WTC11 (cell line): ENCODE results near the gene KCNJ15. TPM values are rescaled to one million over a fixed set of nuclear protein-coding genes. Genes with fewer than 3 reads are reported as not detected.

Experiments used
- ATAC-seq: fragments of 200-7000 bp; cut with Tn5 transposase; 2 replicates; pipeline ENCODE4 v1.10.0; 2021; ENCODE audit warnings: mild to moderate bottlenecking, moderate library complexity
- CTCF ChIA-PET: fragments of 300-600 bp; sonication (Branson Sonifier 250); formaldehyde crosslinking; loops from one replicate; lab custom pipeline; 2021; ENCODE audit warnings: antibody characterized with exemption; lab: Charles Lee
- POLR2A ChIA-PET: fragments of 350-600 bp; sonication (Branson Sonifier 250); formaldehyde crosslinking; loops from one replicate; lab custom pipeline; 2021; ENCODE audit warnings: antibody characterized with exemption; lab: Charles Lee
- DNase-seq: peaks from one replicate; pipeline ENCODE4 v3.0.0; 2021; ENCODE audit warnings: low spot score
- H3K27ac Mint-ChIP-seq: 2 replicates; pipeline ENCODE4 v1.8.0; 2021; ENCODE audit warnings: mixed read lengths
- H3K27me3 Mint-ChIP-seq: 2 replicates; pipeline ENCODE4 v1.8.0; 2021; ENCODE audit warnings: low read depth, mild to moderate bottlenecking, moderate library complexity, mixed read lengths
- H3K36me3 Mint-ChIP-seq: 2 replicates; pipeline ENCODE4 v1.8.0; 2021; ENCODE audit warnings: mixed read lengths
- H3K4me1 Mint-ChIP-seq: 2 replicates; pipeline ENCODE4 v1.8.0; 2022; ENCODE audit warnings: mixed read lengths
- H3K4me3 Mint-ChIP-seq: 2 replicates; pipeline ENCODE4 v1.8.0; 2021; ENCODE audit warnings: mild to moderate bottlenecking, moderate library complexity, mixed read lengths
- H3K9me3 Mint-ChIP-seq: 2 replicates; pipeline ENCODE4 v1.8.0; 2021; ENCODE audit warnings: mixed read lengths
- ETV6 ChIP-seq: sonication (generic); formaldehyde crosslinking; IDR thresholded peaks from 2 replicates; pipeline ENCODE4 v1.8.1; 2022; ENCODE audit warnings: mild to moderate bottlenecking, missing genetic modification reagents
- FOXJ3 ChIP-seq: sonication (generic); formaldehyde crosslinking; IDR thresholded peaks from 2 replicates; pipeline ENCODE4 v1.9.0; 2021; ENCODE audit warnings: missing genetic modification reagents, mild to moderate bottlenecking, borderline replicate concordance
- GRHL2 ChIP-seq: fragments of 250-450 bp; sonication (Bioruptor Pico); IDR thresholded peaks from 2 replicates; pipeline ENCODE4 v1.8.0; 2022; ENCODE audit warnings: mild to moderate bottlenecking, moderate library complexity; ENCODE audit not compliant: insufficient replicate concordance, severe bottlenecking
- HMGA2 ChIP-seq: fragments of 250-450 bp; sonication (Bioruptor Pico); IDR thresholded peaks from 2 replicates; pipeline ENCODE4 v1.4.0; 2021; ENCODE audit warnings: mild to moderate bottlenecking, moderate library complexity
- IRF2 ChIP-seq: sonication (generic); formaldehyde crosslinking; IDR thresholded peaks from 2 replicates; pipeline ENCODE4 v1.8.0; 2022; ENCODE audit warnings: low read depth, missing genetic modification reagents, borderline replicate concordance
- JAZF1 ChIP-seq: fragments of 250-450 bp; sonication (Bioruptor Pico); IDR thresholded peaks from 2 replicates; pipeline ENCODE4 v1.9.0; 2021; ENCODE audit warnings: moderate library complexity, mild to moderate bottlenecking, inconsistent platforms
- NR1H2 ChIP-seq: sonication (generic); formaldehyde crosslinking; IDR thresholded peaks from 2 replicates; pipeline ENCODE4 v1.9.0; 2021; ENCODE audit warnings: mild to moderate bottlenecking, moderate library complexity, missing genetic modification reagents
- PREB ChIP-seq: sonication (generic); formaldehyde crosslinking; IDR thresholded peaks from 2 replicates; pipeline ENCODE4 v1.8.1; 2022; ENCODE audit warnings: mild to moderate bottlenecking, missing genetic modification reagents, moderate library complexity, borderline replicate concordance
- PRRX2 ChIP-seq: fragments of 250-450 bp; sonication (Bioruptor Pico); IDR thresholded peaks from 2 replicates; pipeline ENCODE4 v1.8.0; 2021; ENCODE audit warnings: mild to moderate bottlenecking
- RORB ChIP-seq: fragments of 250-450 bp; sonication (Bioruptor Pico); IDR thresholded peaks from 2 replicates; pipeline ENCODE4 v1.9.0; 2021; ENCODE audit warnings: mild to moderate bottlenecking
- TCF7 ChIP-seq: sonication (generic); formaldehyde crosslinking; IDR thresholded peaks from 2 replicates; pipeline ENCODE4 v1.8.0; 2022; ENCODE audit warnings: mild to moderate bottlenecking, low read depth, missing genetic modification reagents, moderate library complexity
- TEAD1 ChIP-seq: sonication (generic); formaldehyde crosslinking; IDR thresholded peaks from 2 replicates; pipeline ENCODE4 v1.8.0; 2022; ENCODE audit warnings: mild to moderate bottlenecking, missing genetic modification reagents
- ZBTB43 ChIP-seq: sonication (generic); formaldehyde crosslinking; IDR thresholded peaks from 2 replicates; pipeline ENCODE4 v1.8.1; 2023; ENCODE audit warnings: mild to moderate bottlenecking, missing genetic modification reagents
- ZNF219 ChIP-seq: sonication (generic); formaldehyde crosslinking; IDR thresholded peaks from 2 replicates; pipeline ENCODE4 v1.8.0; 2023; ENCODE audit warnings: missing genetic modification reagents, mild to moderate bottlenecking, borderline replicate concordance
- ZNF232 ChIP-seq: sonication (generic); formaldehyde crosslinking; IDR thresholded peaks from 2 replicates; pipeline ENCODE4 v1.8.0; 2022; ENCODE audit warnings: mild to moderate bottlenecking, missing genetic modification reagents
- ZNF416 ChIP-seq: fragments of 250-450 bp; sonication (Bioruptor Pico); IDR thresholded peaks from 2 replicates; pipeline ENCODE4 v1.9.0; 2021; ENCODE audit warnings: mild to moderate bottlenecking, inconsistent platforms
- ZNF512 ChIP-seq: sonication (generic); formaldehyde crosslinking; IDR thresholded peaks from 2 replicates; pipeline ENCODE4 v1.8.1; 2022; ENCODE audit warnings: missing genetic modification reagents, borderline replicate concordance
- total RNA-seq: library from RNA; stranded (reverse); gene quantifications from 3 replicates; pipeline ENCODE4 v1.2.3, GENCODE V29; 2021
- TF ChIP-seq, protein P1 (sequence below): sonication (generic); formaldehyde crosslinking; IDR thresholded peaks from 2 replicates; pipeline ENCODE4 v1.8.0; 2023; ENCODE audit warnings: missing genetic modification reagents
- TF ChIP-seq, protein P2 (sequence below): fragments of 200-600 bp; IDR thresholded peaks from 2 replicates; pipeline ENCODE4 v1.8.0; 2022; ENCODE audit warnings: antibody characterized with exemption
- TF ChIP-seq, protein P3 (sequence below): fragments of 250-450 bp; sonication (Bioruptor Pico); IDR thresholded peaks from 2 replicates; pipeline ENCODE4 v2.1.2; 2022; ENCODE audit warnings: mild to moderate bottlenecking, moderate library complexity

KCNJ15 gene
- total RNA-seq, 1 experiment from 2014 or later = 0.57 TPM

GRCh38 chr21:38350684-38351083, 93.9 kb downstream of the KCNJ15 start:
- Mint-ChIP-seq H3K27ac (no peak overlapping the region), H3K36me3 (no peaks in the 10 kb centered on the region), H3K4me1 (peaks cover 25% of the 10 kb centered on the region), H3K4me3 (no peak overlapping the region), H3K27me3 (peaks cover 30% of the 10 kb centered on the region), H3K9me3 (no peaks in the 10 kb centered on the region)
- POLR2A ChIA-PET = no interaction called here
- TF ChIP-seq NR1H2 (CRISPR knock-in tag) (no peak), TCF7 (CRISPR knock-in tag) (no peak), HMGA2 (no peak), PREB (CRISPR knock-in tag) (no peak), FOXJ3 (CRISPR knock-in tag) (no peak)
- ATAC-seq (no peak), DNase-seq (no peak)
- CTCF ChIA-PET = interaction anchor here (4.0 to 4.6 kb wide), 2 partner anchors 132 to 181 kb away, joined by 45 to 194 read pairs; no protein-coding TSS in a partner anchor

DNA sequence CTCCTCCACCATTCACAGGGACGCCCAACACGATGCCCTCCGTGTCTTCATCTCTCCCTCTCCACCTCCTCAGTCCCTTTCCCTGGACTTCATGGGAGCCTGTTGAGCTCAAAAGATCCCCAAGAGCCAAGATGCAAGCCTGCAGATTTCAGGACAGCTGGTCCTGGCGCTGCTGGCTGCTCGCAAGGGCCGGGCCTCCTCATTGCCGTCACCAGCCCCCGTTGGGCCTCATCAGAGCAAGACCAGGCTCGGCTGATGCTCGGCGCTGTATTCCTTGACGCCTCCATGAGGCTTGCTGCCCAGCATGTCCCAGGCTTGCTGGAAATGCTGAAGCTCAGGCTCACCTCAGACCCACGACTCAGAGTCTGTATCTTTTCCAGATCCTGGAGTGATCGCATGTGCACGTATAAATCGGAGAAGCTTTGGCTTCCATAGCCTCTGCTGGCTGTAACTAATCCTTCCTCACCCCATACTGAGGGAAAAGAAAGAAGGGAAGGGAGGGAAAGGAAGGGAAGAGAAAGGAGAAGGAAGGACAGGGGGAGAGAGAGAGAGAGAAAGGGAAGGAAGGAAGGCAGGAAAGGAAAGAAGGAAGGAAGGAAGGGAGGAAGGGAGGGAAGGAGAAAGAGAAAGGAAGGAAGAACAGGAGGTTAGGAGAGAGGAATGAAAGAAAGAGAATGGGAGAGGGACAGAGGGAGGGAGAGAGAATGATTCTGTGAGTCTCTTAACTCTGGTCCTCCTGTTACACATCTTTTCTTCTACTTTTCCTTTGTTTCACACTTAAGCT, 94.6 kb downstream of the KCNJ15 start:
- ATAC-seq = peak; percentile 9; the same call in 1 of the 2 replicates
- Mint-ChIP-seq H3K27ac (no peak overlapping the region), H3K36me3 (no peaks in the 10 kb centered on the region), H3K4me1 (peaks cover 28% of the 10 kb centered on the region), H3K27me3 (peaks cover 30% of the 10 kb centered on the region), H3K4me3 (no peak overlapping the region), H3K9me3 (no peaks in the 10 kb centered on the region)
- peak; percentile 72; the same call in 1 of the 2 replicates for TF ChIP-seq ZNF512 (CRISPR knock-in tag)
- TF ChIP-seq ETV6 (CRISPR knock-in tag) = peak; percentile 30; the same call in 1 of the 2 replicates
- no peak for TF ChIP-seq ZNF416 (CRISPR knock-in tag)
- TF ChIP-seq, protein P1, sequence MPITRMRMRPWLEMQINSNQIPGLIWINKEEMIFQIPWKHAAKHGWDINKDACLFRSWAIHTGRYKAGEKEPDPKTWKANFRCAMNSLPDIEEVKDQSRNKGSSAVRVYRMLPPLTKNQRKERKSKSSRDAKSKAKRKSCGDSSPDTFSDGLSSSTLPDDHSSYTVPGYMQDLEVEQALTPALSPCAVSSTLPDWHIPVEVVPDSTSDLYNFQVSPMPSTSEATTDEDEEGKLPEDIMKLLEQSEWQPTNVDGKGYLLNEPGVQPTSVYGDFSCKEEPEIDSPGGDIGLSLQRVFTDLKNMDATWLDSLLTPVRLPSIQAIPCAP (CRISPR knock-in tag) = no peak
- TF ChIP-seq JAZF1 (CRISPR knock-in tag) = no peak
- TF ChIP-seq, protein P2, sequence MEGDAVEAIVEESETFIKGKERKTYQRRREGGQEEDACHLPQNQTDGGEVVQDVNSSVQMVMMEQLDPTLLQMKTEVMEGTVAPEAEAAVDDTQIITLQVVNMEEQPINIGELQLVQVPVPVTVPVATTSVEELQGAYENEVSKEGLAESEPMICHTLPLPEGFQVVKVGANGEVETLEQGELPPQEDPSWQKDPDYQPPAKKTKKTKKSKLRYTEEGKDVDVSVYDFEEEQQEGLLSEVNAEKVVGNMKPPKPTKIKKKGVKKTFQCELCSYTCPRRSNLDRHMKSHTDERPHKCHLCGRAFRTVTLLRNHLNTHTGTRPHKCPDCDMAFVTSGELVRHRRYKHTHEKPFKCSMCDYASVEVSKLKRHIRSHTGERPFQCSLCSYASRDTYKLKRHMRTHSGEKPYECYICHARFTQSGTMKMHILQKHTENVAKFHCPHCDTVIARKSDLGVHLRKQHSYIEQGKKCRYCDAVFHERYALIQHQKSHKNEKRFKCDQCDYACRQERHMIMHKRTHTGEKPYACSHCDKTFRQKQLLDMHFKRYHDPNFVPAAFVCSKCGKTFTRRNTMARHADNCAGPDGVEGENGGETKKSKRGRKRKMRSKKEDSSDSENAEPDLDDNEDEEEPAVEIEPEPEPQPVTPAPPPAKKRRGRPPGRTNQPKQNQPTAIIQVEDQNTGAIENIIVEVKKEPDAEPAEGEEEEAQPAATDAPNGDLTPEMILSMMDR = no peak
- TF ChIP-seq TEAD1 (CRISPR knock-in tag) = no peak
- TF ChIP-seq, protein P3, sequence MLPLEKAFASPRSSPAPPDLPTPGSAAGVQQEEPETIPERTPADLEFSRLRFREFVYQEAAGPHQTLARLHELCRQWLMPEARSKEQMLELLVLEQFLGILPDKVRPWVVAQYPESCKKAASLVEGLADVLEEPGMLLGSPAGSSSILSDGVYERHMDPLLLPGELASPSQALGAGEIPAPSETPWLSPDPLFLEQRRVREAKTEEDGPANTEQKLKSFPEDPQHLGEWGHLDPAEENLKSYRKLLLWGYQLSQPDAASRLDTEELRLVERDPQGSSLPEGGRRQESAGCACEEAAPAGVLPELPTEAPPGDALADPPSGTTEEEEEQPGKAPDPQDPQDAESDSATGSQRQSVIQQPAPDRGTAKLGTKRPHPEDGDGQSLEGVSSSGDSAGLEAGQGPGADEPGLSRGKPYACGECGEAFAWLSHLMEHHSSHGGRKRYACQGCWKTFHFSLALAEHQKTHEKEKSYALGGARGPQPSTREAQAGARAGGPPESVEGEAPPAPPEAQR = no peak
- no peak for TF ChIP-seq NR1H2 (CRISPR knock-in tag)
- DNase-seq = no peak
- POLR2A ChIA-PET = no interaction called here
- CTCF ChIA-PET = interaction anchor here (0.7 to 4.6 kb wide), 20 partner anchors 9 to 676 kb away, joined by 3 to 194 read pairs (median 7); no protein-coding TSS in a partner anchor

- ChIA-PET POLR2A (no interaction called here), CTCF (interaction anchor here (0.6 to 4.6 kb wide), 45 partner anchors 10 to 922 kb away, joined by 3 to 194 read pairs (median 5); no protein-coding TSS in a partner anchor)
- no peak overlapping the region for H3K4me3 Mint-ChIP-seq
- H3K27ac Mint-ChIP-seq = no peak overlapping the region
- peaks cover 32% of the 10 kb centered on the region for H3K4me1 Mint-ChIP-seq
- DNase-seq = no peak
- H3K36me3 Mint-ChIP-seq = no peaks in the 10 kb centered on the region
- H3K27me3 Mint-ChIP-seq = peaks cover 30% of the 10 kb centered on the region
- no peak for TF ChIP-seq PRRX2 (CRISPR knock-in tag)
- no peak for TF ChIP-seq RORB (CRISPR knock-in tag)
- no peak for TF ChIP-seq IRF2 (CRISPR knock-in tag)
- TF ChIP-seq ZNF232 (CRISPR knock-in tag) = no peak
- no peak for TF ChIP-seq GRHL2
- no peak for TF ChIP-seq ZNF219
- TF ChIP-seq ZBTB43 (CRISPR knock-in tag) = no peak
- ATAC-seq = peak; percentile 43
- no peaks in the 10 kb centered on the region for H3K9me3 Mint-ChIP-seq
Measured at GRCh38 chr21:38351961-38352521, 95.2 kb downstream of the KCNJ15 start.
